ENCODE measurements around the gene HSDL1.

HSDL1 gene

GRCh38 chr16:84079664-84080063, 65.3 kb downstream of the HSDL1 start:
- no peak for DNase-seq

GRCh38 chr16:84075376-84075775, 69.6 kb downstream of the HSDL1 start:
- no peak for DNase-seq

GRCh38 chr16:84074721-84075120, 70.3 kb downstream of the HSDL1 start:
- no peak for DNase-seq

Data from activated CD4-positive, CD25-positive, alpha-beta regulatory T cell (primary cell).